A673 (cell line): ENCODE data around the gene HNRNPF.

Source experiments
- CTCF ChIP-seq: fragments of 300-800, 200-600 bp; sonication (generic); conservative IDR thresholded peaks from 2 replicates; pipeline ENCODE4 v1.5.1; 2017; ENCODE audit warnings: low read depth, mild to moderate bottlenecking, antibody characterized with exemption, low read length, moderate library complexity, mixed read lengths
- EZH2 ChIP-seq: fragments of 200-600 bp; sonication (generic); IDR thresholded peaks from 2 replicates; pipeline ENCODE4 v1.6.1; 2017; ENCODE audit warnings: borderline replicate concordance, low read depth, mild to moderate bottlenecking, mixed read lengths, antibody characterized with exemption, low read length; ENCODE audit not compliant: poor library complexity, severe bottlenecking

- no peak for TF ChIP-seq CTCF
- no peak for TF ChIP-seq EZH2
Measured at GRCh38 chr10:43343126-43343525, 65.9 kb downstream of the HNRNPF start.
